ENCODE measurements around the gene MRPL36.

MRPL36 gene

GRCh38 chr5:1787472-1788047 is 12.1 kb downstream of the MRPL36 start:
- Histone ChIP-seq H3K4me1 (ENCODE audit: control insufficient read depth, insufficient read depth, low read length) (no peaks in the 10 kb centered on the region), H3K27me3 (ENCODE audit: control insufficient read depth, insufficient read depth, low read length) (peaks cover 4% of the 10 kb centered on the region), H3K9me3 (ENCODE audit: control insufficient read depth, low read length) (no peaks in the 10 kb centered on the region), H3K4me3 (ENCODE audit: low read length) (no peak overlapping the region), H3K36me3 (ENCODE audit: control insufficient read depth, insufficient read depth, low read length) (no peaks in the 10 kb centered on the region), H3K9ac (ENCODE audit: low read length) (no peak overlapping the region)

GRCh38 chr5:1786621-1787471 is 12.8 kb downstream of the MRPL36 start:
- Histone ChIP-seq H3K4me1 (ENCODE audit: control insufficient read depth, insufficient read depth, low read length) (no peaks in the 10 kb centered on the region), H3K27me3 (ENCODE audit: control insufficient read depth, insufficient read depth, low read length) (peaks cover 4% of the 10 kb centered on the region), H3K36me3 (ENCODE audit: control insufficient read depth, insufficient read depth, low read length) (no peaks in the 10 kb centered on the region), H3K9me3 (ENCODE audit: control insufficient read depth, low read length) (no peaks in the 10 kb centered on the region), H3K4me3 (ENCODE audit: low read length) (no peak overlapping the region), H3K9ac (ENCODE audit: low read length) (no peak overlapping the region)

GRCh38 chr5:1785984-1786383 is 13.7 kb downstream of the MRPL36 start:
- H3K36me3 ChIP-seq (ENCODE audit: control insufficient read depth, insufficient read depth, low read length), result no peaks in the 10 kb centered on the region
- no peak overlapping the region for H3K9ac ChIP-seq (ENCODE audit: low read length)
- H3K27me3 ChIP-seq (ENCODE audit: control insufficient read depth, insufficient read depth, low read length), result peaks cover 4% of the 10 kb centered on the region
- no peaks in the 10 kb centered on the region for H3K9me3 ChIP-seq (ENCODE audit: control insufficient read depth, low read length)
- no peaks in the 10 kb centered on the region for H3K4me1 ChIP-seq (ENCODE audit: control insufficient read depth, insufficient read depth, low read length)
- no peak overlapping the region for H3K4me3 ChIP-seq (ENCODE audit: low read length)

GRCh38 chr5:1785062-1785461 is 14.6 kb downstream of the MRPL36 start:
- Histone ChIP-seq H3K4me3 (ENCODE audit: low read length) (no peak overlapping the region), H3K27me3 (ENCODE audit: control insufficient read depth, insufficient read depth, low read length) (no peaks in the 10 kb centered on the region), H3K9me3 (ENCODE audit: control insufficient read depth, low read length) (no peaks in the 10 kb centered on the region), H3K9ac (ENCODE audit: low read length) (no peak overlapping the region), H3K36me3 (ENCODE audit: control insufficient read depth, insufficient read depth, low read length) (no peaks in the 10 kb centered on the region), H3K4me1 (ENCODE audit: control insufficient read depth, insufficient read depth, low read length) (no peaks in the 10 kb centered on the region)

- H3K36me3 ChIP-seq (ENCODE audit: control insufficient read depth, insufficient read depth, low read length), result no peaks in the 10 kb centered on the region
- no peaks in the 10 kb centered on the region for H3K27me3 ChIP-seq (ENCODE audit: control insufficient read depth, insufficient read depth, low read length)
- no peaks in the 10 kb centered on the region for H3K9me3 ChIP-seq (ENCODE audit: control insufficient read depth, low read length)
- H3K9ac ChIP-seq (ENCODE audit: low read length), result no peak overlapping the region
- H3K4me3 ChIP-seq (ENCODE audit: low read length), result no peak overlapping the region
- H3K4me1 ChIP-seq (ENCODE audit: control insufficient read depth, insufficient read depth, low read length), result no peaks in the 10 kb centered on the region
These were observed 15.2 kb downstream of the MRPL36 start for GRCh38 chr5:1784197-1785050.

GRCh38 chr5:1783216-1783554 is 16.5 kb downstream of the MRPL36 start:
- H3K9ac ChIP-seq (ENCODE audit: low read length), result no peak overlapping the region
- no peak overlapping the region for H3K4me3 ChIP-seq (ENCODE audit: low read length)
- H3K27me3 ChIP-seq (ENCODE audit: control insufficient read depth, insufficient read depth, low read length), result no peaks in the 10 kb centered on the region
- no peaks in the 10 kb centered on the region for H3K36me3 ChIP-seq (ENCODE audit: control insufficient read depth, insufficient read depth, low read length)
- no peaks in the 10 kb centered on the region for H3K4me1 ChIP-seq (ENCODE audit: control insufficient read depth, insufficient read depth, low read length)
- H3K9me3 ChIP-seq (ENCODE audit: control insufficient read depth, low read length), result no peaks in the 10 kb centered on the region

- no peak overlapping the region for H3K4me3 ChIP-seq (ENCODE audit: low read length)
- H3K9ac ChIP-seq (ENCODE audit: low read length), result no peak overlapping the region
- H3K36me3 ChIP-seq (ENCODE audit: control insufficient read depth, insufficient read depth, low read length), result no peaks in the 10 kb centered on the region
- no peaks in the 10 kb centered on the region for H3K4me1 ChIP-seq (ENCODE audit: control insufficient read depth, insufficient read depth, low read length)
- no peaks in the 10 kb centered on the region for H3K9me3 ChIP-seq (ENCODE audit: control insufficient read depth, low read length)
- peaks cover 3% of the 10 kb centered on the region for H3K27me3 ChIP-seq (ENCODE audit: control insufficient read depth, insufficient read depth, low read length)
These were observed 17.0 kb downstream of the MRPL36 start for GRCh38 chr5:1782385-1783215.

- Histone ChIP-seq H3K27me3 (ENCODE audit: control insufficient read depth, insufficient read depth, low read length) (peaks cover 3% of the 10 kb centered on the region), H3K4me1 (ENCODE audit: control insufficient read depth, insufficient read depth, low read length) (no peaks in the 10 kb centered on the region), H3K9me3 (ENCODE audit: control insufficient read depth, low read length) (no peaks in the 10 kb centered on the region), H3K9ac (ENCODE audit: low read length) (no peak overlapping the region), H3K4me3 (ENCODE audit: low read length) (no peak overlapping the region), H3K36me3 (ENCODE audit: control insufficient read depth, insufficient read depth, low read length) (no peaks in the 10 kb centered on the region)
These were observed 17.8 kb downstream of the MRPL36 start for GRCh38 chr5:1781726-1782384.

GRCh38 chr5:1781107-1781506 is 18.5 kb downstream of the MRPL36 start:
- H3K27me3 ChIP-seq (ENCODE audit: control insufficient read depth, insufficient read depth, low read length), result peaks cover 3% of the 10 kb centered on the region
- H3K9ac ChIP-seq (ENCODE audit: low read length), result no peak overlapping the region
- no peaks in the 10 kb centered on the region for H3K4me1 ChIP-seq (ENCODE audit: control insufficient read depth, insufficient read depth, low read length)
- H3K36me3 ChIP-seq (ENCODE audit: control insufficient read depth, insufficient read depth, low read length), result no peaks in the 10 kb centered on the region
- no peaks in the 10 kb centered on the region for H3K9me3 ChIP-seq (ENCODE audit: control insufficient read depth, low read length)
- no peak overlapping the region for H3K4me3 ChIP-seq (ENCODE audit: low read length)

- Histone ChIP-seq H3K4me1 (ENCODE audit: control insufficient read depth, insufficient read depth, low read length) (no peaks in the 10 kb centered on the region), H3K9ac (ENCODE audit: low read length) (no peak overlapping the region), H3K36me3 (ENCODE audit: control insufficient read depth, insufficient read depth, low read length) (no peaks in the 10 kb centered on the region), H3K27me3 (ENCODE audit: control insufficient read depth, insufficient read depth, low read length) (peaks cover 3% of the 10 kb centered on the region), H3K9me3 (ENCODE audit: control insufficient read depth, low read length) (no peaks in the 10 kb centered on the region), H3K4me3 (ENCODE audit: low read length) (no peak overlapping the region)
These were observed 19.1 kb downstream of the MRPL36 start for GRCh38 chr5:1780614-1780930.

- no peaks in the 10 kb centered on the region for H3K4me1 ChIP-seq (ENCODE audit: control insufficient read depth, insufficient read depth, low read length)
- H3K4me3 ChIP-seq (ENCODE audit: low read length), result no peak overlapping the region
- no peaks in the 10 kb centered on the region for H3K9me3 ChIP-seq (ENCODE audit: control insufficient read depth, low read length)
- H3K9ac ChIP-seq (ENCODE audit: low read length), result no peak overlapping the region
- no peaks in the 10 kb centered on the region for H3K36me3 ChIP-seq (ENCODE audit: control insufficient read depth, insufficient read depth, low read length)
- peaks cover 3% of the 10 kb centered on the region for H3K27me3 ChIP-seq (ENCODE audit: control insufficient read depth, insufficient read depth, low read length)
These were observed 19.6 kb downstream of the MRPL36 start for GRCh38 chr5:1779782-1780613.
